ENCODE results near the gene STARD8.

Gene STARD8

DNA sequence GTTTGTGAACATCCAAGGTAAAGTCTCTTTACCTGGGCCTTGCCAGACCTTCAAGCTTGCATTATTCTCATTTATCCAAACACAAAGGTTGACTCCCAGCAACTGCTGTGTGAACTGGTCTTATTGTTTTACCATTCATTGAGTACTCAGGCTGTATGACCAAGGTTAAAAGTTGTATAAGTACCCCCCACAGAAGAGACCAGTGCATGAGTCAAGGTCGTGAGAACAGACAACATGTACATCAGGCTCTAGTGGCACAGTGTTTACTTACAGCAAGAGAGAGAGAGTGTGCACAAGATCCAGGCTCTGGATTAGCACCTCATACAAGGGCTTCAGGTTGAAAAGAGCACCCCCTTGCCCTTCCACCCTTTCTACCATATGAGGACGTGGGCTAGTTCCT, 103.9 kb downstream of the STARD8 start:
- TF ChIP-seq POLR2A (IDR thresholded peaks at IDR 0.05; ENCODE audit: low read length): no peak
- no peak for TF ChIP-seq GATA1 (IDR thresholded peaks at IDR 0.05; ENCODE audit: low read depth, low read length)
- DNase-seq: no peak

- TF ChIP-seq GATA1 (IDR thresholded peaks at IDR 0.05; ENCODE audit: low read depth, low read length): no peak
Measured at GRCh38 chrX:68753218-68753617, 105.8 kb downstream of the STARD8 start.

DNA sequence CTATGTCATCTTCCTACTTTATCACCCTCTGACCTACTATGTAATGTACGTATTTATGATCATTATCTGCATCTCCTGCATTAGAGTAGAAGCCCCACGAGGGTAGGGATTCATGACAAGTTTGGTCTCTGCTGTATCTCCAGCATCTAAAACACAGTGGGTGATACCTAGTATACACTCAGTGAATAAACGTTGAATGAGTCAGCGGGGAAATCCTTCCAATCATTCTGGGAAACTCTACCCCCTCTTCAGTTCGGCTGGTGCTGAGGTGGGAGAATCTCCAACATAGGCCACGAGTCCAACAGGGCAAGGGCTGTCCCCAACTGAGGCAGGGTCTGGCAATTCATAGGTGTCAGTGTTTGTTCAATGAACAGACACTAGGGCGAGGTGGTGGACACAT, 106.9 kb downstream of the STARD8 start:
- no peak for DNase-seq
- TF ChIP-seq GATA1 (IDR thresholded peaks at IDR 0.05; ENCODE audit: low read depth, low read length) (no peak), POLR2A (IDR thresholded peaks at IDR 0.05; ENCODE audit: low read length) (no peak)

More at GRCh38 chrX:68753218-68753617, 105.8 kb downstream of the STARD8 start:
- no peak for DNase-seq

DNA sequence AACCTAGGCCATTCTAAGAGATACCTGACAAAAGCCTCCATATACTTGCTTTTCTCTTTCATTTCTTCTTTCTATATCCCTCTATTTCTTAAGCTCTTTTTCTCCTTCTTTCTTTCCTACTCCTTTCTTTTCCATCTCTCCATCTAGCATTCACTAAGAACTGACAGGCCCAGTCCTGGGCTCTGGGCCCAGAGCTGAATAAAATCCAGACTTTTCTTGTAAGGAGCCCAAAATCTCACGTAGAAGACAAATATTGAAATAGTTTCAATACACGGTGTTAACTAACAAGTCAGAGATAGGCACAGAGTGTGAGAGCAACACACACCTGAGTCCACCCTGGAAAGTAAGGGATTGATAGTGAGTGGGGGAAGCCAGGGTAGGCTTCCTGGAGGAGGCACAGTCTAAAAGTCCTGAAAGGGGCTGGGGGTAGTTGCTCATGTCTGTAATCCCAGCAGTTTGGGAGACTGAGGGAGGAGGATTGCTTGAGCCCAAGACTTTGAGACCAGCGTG, 108.2 kb downstream of the STARD8 start:
- TF ChIP-seq POLR2A (IDR thresholded peaks at IDR 0.05; ENCODE audit: low read length) (no peak), GATA1 (IDR thresholded peaks at IDR 0.05; ENCODE audit: low read depth, low read length) (no peak)
- DNase-seq: no peak

GRCh38 chrX:68757331-68757730, 109.9 kb downstream of the STARD8 start:
- TF ChIP-seq POLR2A (IDR thresholded peaks at IDR 0.05; ENCODE audit: low read length) (no peak), GATA1 (IDR thresholded peaks at IDR 0.05; ENCODE audit: low read depth, low read length) (no peak)
- no peak for DNase-seq

GRCh38 chrX:68757731-68758130, 110.3 kb downstream of the STARD8 start:
- TF ChIP-seq POLR2A (IDR thresholded peaks at IDR 0.05; ENCODE audit: low read length): no peak
- no peak for TF ChIP-seq GATA1 (IDR thresholded peaks at IDR 0.05; ENCODE audit: low read depth, low read length)
- no peak for DNase-seq

DNA sequence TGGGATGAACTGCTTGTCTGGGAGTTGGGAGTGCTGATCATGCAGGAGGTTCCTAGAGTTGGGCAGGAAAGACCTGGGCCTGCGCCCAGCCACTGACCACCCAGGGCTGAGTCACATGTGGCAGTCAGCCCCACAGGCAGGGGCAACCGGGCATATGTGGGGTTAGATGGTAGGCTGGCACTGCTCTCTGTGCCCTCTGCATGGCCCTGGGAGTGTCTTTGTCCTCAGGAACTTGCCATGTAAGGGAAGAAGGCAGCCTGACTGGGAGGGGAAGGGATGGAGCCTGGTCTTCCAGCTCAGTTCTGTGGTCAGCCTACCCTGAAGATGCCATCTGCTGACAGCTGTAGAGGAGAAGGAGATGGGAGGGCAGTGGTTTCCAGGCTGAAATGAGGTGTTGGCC, 111.2 kb downstream of the STARD8 start:
- DNase-seq: no peak
- TF ChIP-seq POLR2A (IDR thresholded peaks at IDR 0.05; ENCODE audit: low read length): no peak
- TF ChIP-seq GATA1 (IDR thresholded peaks at IDR 0.05; ENCODE audit: low read depth, low read length): no peak

DNA sequence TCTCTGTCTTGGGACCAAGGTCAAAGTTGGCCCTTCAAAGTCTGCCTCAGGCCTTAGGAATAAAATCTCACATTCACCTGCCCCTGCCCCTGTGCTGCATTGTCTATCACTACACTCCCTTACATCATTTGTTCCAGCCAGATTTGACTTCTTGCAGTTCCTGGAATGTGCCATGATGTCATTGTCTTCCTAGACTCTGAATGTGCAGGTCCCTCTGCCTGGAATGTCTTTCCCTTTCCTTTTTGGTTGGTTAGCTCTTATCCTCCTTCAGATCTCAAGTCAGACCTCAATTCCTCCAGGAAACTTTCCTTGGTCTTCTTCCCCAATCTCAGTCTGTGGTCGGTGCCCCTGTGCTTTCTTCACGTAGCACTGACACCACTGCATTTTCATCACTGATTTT, 113.6 kb downstream of the STARD8 start:
- no peak for DNase-seq
- no peak for TF ChIP-seq POLR2A (IDR thresholded peaks at IDR 0.05; ENCODE audit: low read length)
- no peak for TF ChIP-seq GATA1 (IDR thresholded peaks at IDR 0.05; ENCODE audit: low read depth, low read length)

GRCh38 chrX:68762766-68763165, 115.3 kb downstream of the STARD8 start:
- TF ChIP-seq POLR2A (IDR thresholded peaks at IDR 0.05; ENCODE audit: low read length): no peak
- no peak for DNase-seq

DNA sequence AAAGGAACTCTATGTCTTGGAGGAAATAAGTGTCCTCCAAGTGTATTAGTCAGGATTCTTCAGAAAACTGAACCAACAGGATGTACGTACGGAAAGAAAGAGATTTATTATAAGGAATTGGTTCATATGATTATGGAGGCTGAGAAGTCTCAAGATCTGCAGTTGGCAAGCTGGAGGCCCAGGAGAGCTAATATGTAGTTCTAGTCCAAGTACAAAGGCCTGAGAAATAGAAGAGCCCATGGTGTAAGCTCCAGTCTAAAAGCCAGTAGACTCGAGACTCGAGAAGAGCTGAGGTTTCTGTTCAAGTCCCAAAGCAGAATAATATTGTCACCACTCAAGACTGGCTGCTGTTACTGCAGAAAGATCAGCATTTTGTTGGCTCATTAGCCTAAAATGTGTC, 116.0 kb downstream of the STARD8 start:
- TF ChIP-seq GATA1 (IDR thresholded peaks at IDR 0.05; ENCODE audit: low read depth, low read length): no peak
- no peak for TF ChIP-seq POLR2A (IDR thresholded peaks at IDR 0.05; ENCODE audit: low read length)
- DNase-seq: no peak

All from erythroblast (primary cell).